ENCODE results near the gene MAPK6. TPM values are rescaled to one million over a fixed set of nuclear protein-coding genes. Genes with fewer than 3 reads are reported as not detected.

Gene MAPK6
- polyA plus RNA-seq, 10 donors, result 23.6 to 35.0 (median 29.0) TPM

- DNase-seq, result no peak
Observed at GRCh38 chr15:52008698-52009434, 10.2 kb upstream of the MAPK6 start.

- peak in 1 of 3 donors; percentile 60 for DNase-seq
Observed at GRCh38 chr15:52010633-52011595, 8.1 kb upstream of the MAPK6 start.

DNA sequence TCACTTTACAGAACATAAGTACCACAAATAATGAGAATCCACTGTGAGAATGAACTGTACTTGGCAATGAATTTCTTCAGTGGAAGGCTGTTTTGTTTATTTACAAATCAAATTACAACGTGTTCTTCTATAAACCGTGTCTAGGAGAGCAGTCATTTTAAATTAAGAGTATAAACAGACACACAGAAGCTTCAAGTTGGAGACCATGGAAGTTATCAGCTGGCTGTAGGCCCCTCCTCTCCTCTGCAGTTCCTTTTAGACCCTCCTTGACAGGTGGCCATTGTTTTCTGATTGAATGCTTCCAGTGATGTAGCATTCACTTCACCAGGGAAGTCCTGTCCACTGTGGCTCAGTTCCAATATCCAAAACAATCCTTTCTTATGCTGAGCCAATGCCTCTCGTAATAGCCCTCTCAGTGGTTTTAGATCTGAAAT is 7.3 kb upstream of the MAPK6 start:
- DNase-seq, result peak in 1 of 3 donors; percentile 26

DNA sequence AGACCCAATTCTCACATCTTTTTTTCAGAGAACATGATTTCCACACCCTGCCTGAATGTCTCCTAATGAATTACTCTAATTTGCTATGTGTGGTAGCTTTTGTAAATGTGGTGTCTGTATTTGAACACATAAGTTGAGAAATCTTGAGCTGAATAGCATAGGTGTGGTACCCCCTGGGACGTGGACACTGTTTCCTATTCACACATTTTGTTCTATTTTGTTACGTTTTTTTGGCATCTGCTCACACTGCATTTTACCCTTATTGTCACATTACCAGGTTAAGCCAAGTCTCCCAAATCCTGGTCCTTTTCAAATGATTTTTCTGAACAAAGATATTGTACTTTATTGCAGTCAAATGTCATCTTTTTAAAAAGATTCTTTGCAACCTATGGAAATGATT is 6.8 kb upstream of the MAPK6 start:
- no peak for DNase-seq

DNA sequence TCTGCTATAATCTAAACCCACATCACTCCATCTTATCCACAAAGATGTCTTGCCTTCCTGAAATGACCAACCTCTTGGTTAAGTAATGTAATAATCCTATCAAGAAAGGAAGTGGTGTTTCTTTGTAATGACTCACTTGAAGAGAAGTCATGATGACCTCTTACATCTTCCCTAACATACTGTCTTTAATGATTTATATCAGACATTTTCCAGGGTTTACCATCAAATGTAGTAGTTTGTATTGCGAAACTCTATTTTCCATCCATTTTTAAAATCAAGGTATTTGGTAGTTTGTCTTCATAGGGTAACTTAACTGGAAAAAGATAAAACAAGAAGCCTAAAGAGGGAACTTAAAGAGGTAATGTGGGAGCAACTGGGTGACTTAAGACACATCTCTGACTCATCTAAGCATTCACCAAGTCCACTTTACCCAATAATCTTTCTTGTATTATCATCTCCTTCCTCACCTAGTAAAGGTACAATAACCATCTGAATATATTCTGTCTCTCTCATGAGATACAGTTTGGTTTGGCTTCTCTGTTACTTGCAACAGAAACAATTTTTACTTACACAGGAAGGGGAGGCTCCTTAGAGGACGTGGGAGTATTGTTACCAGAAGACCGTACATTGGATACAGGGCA is 5.7 kb upstream of the MAPK6 start:
- DNase-seq, result no peak

DNA sequence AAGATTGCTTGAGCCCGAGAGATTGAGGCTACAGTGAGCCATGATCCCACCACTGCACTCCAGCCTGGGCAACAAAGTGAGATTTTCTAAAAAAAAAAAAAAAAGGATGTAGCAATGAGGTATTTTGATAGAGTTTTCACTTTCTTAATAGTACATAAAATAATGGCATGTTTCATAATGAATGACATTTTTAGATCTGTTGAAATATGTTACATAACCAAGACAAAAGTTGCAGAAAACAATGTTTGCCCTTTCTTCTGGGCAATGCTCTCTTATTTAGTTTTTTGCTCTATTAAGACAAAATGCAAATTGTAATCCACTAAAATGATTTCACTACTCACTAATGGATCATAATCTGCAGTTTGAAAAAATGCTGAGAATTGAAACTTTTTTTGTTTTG is 4.4 kb upstream of the MAPK6 start:
- DNase-seq, result no peak

- no peak for DNase-seq
Observed at GRCh38 chr15:52016316-52016715, 2.7 kb upstream of the MAPK6 start.

- DNase-seq, result peak in 1 of 3 donors; percentile 8
Observed at GRCh38 chr15:52018244-52018643, 775 bp upstream of the MAPK6 start.

DNA sequence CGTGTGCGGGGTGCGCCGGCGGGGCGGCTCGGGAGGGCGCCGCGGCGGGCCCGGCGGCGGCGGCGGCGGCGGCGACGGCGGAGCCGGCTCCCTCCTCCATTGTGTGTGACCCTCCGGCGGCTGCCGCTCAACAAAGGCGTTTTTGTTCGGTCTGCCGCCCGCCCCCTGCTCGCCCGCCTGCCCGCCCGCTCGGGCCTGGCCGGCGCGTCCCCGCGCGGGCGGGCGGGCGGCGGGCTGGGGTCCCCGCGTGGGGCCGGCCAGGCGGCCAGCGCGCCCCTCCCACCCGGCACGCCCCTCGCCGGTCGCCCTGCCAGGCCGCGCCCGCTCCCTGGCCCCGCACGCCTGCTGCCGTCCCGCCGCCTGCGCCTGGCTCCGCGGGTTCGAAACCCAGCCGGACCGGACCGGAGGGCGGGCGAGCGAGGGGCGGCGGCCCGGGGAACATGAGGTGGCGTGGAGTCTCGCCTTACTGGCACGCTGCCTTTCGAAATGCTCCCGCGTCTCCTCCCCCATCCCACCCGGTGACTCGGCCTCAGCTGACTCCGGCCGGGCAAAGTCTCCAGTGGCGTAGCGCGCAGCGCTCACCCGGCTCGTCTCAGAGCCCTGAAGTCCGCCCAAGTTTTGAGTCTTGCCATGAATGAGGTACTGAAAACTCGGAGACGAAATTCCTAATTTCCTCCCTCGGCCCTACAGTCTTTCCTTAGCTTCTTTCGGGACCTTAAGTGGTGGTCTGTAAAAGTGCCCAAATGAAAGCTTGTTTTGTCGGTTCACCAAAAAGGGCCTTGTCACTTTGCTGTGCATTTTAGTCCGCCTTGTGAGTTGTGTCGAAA is 588 bp downstream of the MAPK6 start:
- peak; percentile 71 to 93 (median 79) for DNase-seq

DNA sequence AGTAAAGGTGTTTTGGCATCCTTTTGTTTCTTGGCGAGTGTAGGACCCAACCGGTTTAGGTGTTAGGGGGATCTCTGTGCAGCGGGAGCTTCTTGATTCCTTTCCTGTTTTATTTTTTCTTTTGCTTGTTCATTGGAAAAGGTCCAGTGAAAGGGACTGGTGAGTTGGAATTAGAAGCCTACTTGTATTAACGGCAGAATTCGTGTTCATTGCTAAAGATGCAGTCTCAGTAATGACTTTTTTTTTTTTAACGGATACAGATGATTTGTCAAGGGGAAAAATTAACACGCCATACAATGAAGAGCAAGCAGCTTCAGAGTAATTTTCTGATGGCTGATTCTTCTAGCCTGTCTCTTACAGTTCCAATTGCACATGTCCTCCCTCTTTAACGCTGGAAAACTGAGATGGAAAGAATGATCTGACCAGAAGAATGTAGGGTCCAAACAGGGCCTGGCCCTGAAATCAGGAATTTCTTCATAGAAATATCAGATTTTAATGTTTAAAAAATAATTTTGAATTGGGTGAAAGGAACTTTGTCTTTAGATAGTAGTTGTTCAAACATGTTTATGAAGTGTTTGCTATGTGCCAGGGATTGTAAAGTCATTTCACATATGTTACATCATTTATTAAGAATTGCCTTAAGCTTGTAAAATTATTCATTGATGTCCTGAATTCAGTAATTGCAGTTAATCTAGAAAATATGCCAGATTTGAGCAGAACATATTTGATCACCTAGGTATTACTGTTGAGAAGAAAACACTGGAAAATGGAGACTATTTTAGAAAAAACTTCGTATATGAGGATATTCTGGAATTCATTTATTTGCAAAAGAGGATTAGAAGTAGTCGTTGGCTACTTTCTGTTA is 1.4 kb downstream of the MAPK6 start:
- DNase-seq, result peak in 1 of 3 donors; percentile 64

DNA sequence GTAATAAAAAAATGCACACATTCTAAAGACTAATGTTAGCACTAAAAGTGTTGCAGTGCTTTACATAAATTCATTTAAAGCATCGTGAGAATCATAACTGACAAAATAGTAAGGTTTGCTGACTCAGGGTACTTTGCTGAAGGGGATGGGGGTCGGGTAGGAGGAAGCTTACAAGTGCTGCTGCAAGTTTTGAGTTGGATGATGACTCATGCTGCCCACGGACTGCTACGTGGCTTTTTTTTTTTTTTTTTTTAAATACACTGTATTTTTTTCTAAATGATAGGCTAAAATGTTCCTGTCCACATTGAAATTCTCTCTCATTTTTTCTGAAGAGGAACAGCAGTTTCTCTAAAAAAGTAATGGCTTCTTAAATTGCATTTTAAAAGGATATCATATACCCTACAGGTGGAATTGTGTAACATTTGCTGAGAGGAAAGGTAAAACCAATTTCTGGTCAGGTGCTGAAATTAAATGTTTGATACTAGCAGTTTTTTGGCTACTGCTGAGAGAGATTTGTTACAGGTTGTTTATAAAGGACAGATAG is 2.2 kb downstream of the MAPK6 start:
- peak; percentile 54 to 80 (median 71) for DNase-seq

GRCh38 chr15:52021892-52022540 is 3.0 kb downstream of the MAPK6 start:
- no peak for DNase-seq

DNA sequence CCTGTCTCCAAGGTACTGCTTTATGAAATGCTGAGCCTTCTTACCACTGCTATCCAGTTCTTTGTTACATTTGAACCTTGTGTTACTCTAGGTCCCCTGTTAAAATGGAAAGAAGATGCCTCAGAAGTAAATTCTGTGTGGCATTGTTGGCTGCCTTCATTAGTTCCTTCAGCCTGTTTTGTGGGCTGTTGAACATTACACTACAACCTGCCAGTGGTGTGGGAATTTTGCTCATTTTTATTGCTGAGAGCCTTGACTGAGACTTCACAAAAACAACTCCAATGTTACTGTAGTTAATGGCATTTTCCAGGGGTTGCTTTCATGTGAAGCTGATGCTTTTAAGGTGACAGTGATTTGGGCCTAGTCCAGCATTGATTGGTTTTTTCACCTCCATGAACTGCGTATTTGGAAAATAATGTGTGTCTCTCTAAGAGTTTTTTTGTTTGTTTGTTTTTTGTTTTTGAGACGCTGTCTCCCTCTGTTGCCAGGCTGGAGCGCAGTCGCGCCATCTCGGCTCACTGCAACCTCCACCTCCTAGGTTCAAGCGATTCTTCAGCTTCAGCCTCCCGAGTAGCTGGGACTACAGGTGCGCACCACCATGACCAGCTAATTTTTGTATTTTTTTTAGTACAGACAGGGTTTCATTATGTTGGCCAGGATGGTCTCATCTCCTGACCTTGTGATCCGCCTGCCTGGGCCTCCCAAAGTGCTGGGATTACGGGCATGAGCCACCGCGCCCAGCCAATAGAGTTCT is 4.3 kb downstream of the MAPK6 start:
- DNase-seq, result no peak

DNA sequence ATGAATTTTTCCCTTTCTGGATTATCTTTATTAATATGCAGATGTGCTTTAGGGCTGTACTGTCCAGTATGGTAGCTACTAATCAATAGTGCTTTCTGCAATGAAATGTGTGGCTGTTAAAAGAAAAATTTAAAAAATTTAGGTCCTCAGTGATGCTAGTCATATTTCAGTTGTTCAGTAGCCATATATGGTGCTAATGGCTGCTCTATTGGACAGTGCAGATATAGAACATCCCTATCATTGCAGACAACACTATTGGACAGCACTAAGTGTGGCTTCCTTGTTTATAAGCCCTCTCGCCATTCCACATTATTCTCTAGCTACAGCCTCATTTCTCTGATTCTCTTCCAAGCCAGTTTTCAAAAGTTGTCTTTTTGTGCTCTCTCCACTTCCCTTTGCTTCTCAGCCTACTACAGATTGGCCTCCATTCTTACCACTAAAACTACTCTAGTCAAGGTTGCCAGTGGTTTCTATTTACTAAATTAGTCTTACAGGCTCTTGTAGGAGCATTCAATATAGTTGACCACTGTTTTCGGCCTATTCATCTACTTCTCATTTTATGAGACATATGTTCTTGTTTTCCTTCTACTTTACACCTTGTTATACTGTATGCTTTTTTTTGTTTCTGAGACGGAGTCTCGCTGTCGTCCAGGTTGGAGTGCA is 9.5 kb downstream of the MAPK6 start:
- no peak for DNase-seq

GRCh38 chr15:52030010-52030409 is 11.0 kb downstream of the MAPK6 start:
- no peak for DNase-seq

DNA sequence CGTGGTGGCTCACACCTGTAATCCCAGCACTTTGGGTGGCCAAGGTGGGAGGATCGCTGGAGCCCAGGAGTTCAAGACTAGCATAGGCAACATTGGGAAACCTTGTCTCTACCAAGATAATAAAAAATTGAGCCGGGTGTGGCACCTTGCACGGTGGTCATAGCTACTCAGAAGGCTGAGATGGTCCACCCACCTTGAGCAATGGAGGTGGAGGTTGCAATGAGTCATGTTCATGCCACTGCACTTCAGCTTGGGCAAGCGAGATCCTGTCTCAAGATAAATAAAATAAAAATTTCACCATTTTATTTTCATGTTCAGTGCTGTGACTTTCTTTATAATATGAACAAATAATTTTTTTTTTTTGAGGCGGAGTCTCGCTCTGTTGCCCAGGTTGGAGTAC is 12.5 kb downstream of the MAPK6 start:
- DNase-seq, result no peak

DNA sequence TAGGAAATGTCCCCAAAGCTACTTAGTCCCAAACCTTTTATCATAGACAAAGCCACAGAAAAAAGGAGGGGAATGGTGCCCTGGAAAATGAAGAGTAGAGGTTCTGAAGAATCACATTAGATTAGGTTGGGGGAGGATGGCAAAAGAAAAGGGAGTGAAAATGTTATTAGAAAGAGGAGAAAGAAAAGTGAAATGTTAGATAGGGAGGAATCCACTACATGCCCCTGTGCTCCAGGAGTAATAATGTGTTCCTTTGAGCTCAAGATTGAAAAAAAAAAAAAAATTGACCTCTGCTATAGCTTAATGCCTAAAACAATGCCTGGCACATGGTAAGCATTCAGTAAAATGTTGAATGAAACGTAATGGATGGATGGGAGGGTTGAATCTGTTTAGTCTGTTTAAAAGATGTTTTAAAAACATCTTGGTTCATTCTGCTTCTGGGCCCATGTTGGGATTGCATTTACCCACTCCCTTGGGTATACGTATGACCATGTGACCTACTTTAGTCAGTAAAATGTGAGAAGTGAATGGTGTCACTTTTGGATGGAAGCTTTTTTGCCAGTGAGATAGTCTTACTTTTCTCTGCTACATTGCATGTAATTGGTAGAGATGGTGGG is 19.0 kb downstream of the MAPK6 start:
- no peak for DNase-seq

Measured in muscle of back (tissue), 11 donors.